GM12891 (cell line): ENCODE measurements around the gene CD74.
"Not testable (repeated sequence)": the region's sequence is repeated elsewhere in the genome, so short reads cannot be mapped to it uniquely, and the experiment has no call there.

ENCODE experiments used
- DNase-seq: peaks from one replicate; pipeline ENCODE4 v3.0.0; 2011; ENCODE audit warnings: low spot score; ENCODE audit not compliant: insufficient read length
- FAIRE-seq: peaks from 2 replicates; lab custom pipeline; 2011; peaks lifted over from hg19 to GRCh38; lab: Jason Lieb, UNC
- PAX5 ChIP-seq: IDR thresholded peaks from 2 replicates; pipeline ENCODE4 v1.6.1; 2011; ENCODE audit warnings: low read length, moderate library complexity, mild to moderate bottlenecking; ENCODE audit not compliant: insufficient read depth, severe bottlenecking
- POLR2A ChIP-seq: IDR thresholded peaks from 2 replicates; pipeline ENCODE4 v1.6.1; 2011; ENCODE audit warnings: low read depth, low read length, control low read depth
- POLR2AphosphoS5 ChIP-seq: IDR thresholded peaks from 2 replicates; pipeline ENCODE4 v1.6.1; 2011; ENCODE audit warnings: low read depth, low read length, control low read depth
- POU2F2 ChIP-seq: IDR thresholded peaks from 2 replicates; pipeline ENCODE4 v1.6.1; 2011; ENCODE audit warnings: low read depth, mild to moderate bottlenecking, control low read depth, low read length, moderate library complexity
- SPI1 ChIP-seq: IDR thresholded peaks from 2 replicates; pipeline ENCODE4 v1.6.1; 2011; ENCODE audit warnings: low read depth, low read length, control low read depth
- TAF1 ChIP-seq: IDR thresholded peaks from 2 replicates; pipeline ENCODE4 v1.6.1; 2011; ENCODE audit warnings: low read depth, low read length, control low read depth

CD74 gene

DNA sequence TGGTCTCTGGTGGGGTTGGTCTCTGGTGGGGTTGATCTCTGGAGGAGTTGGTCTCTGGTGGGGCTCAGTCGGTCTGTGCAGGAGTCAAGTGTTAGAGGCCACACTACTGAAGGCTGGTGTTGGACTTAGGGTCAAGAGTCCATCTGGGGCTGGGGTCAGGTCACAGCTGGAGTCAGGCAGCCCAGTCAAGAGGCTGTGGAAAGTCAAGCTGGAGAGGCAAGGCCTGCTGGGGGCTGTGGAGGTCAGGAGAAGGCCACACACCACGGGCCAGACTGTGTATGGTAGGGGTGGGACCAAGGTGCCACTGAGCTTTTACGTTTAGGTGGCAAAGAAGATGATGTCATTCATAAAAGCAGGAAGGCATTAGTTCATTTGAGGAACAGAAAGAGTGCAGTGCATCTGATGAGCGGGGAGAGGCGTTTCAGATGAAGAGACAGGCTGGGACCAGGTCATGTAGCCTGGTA is 16.7 kb upstream of the CD74 start:
- DNase-seq = peak; percentile 54
- no peak for TF ChIP-seq POU2F2
- TF ChIP-seq PAX5 = no peak
- TF ChIP-seq SPI1 = peak; percentile 86
- no peak for TF ChIP-seq POLR2AphosphoS5
- peak; percentile 72 for FAIRE-seq

DNA sequence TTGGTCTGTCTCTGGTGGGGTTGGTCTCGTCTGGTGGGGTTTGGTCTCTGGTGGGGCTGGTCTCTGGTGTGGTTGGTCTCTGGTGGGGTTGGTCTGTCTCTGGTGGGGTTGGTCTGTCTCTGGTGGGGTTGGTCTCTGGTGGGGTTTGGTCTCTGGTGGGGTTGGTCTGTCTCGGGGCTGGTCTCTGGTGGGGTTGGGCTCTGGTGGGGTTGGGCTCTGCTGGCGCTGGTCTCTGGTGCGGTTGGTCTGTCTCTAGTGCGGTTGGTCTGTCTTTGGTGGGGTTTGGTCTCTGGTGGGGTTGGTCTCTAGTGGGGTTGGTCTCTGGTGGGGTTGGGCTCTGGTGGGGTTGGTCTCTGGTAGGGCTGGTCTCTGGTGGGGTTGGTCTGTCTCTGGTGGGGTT is 16.3 kb upstream of the CD74 start:
- TF ChIP-seq POLR2AphosphoS5 (no peak), TAF1 (no peak), POU2F2 (no peak)
- FAIRE-seq (no peak), DNase-seq (no peak)

DNA sequence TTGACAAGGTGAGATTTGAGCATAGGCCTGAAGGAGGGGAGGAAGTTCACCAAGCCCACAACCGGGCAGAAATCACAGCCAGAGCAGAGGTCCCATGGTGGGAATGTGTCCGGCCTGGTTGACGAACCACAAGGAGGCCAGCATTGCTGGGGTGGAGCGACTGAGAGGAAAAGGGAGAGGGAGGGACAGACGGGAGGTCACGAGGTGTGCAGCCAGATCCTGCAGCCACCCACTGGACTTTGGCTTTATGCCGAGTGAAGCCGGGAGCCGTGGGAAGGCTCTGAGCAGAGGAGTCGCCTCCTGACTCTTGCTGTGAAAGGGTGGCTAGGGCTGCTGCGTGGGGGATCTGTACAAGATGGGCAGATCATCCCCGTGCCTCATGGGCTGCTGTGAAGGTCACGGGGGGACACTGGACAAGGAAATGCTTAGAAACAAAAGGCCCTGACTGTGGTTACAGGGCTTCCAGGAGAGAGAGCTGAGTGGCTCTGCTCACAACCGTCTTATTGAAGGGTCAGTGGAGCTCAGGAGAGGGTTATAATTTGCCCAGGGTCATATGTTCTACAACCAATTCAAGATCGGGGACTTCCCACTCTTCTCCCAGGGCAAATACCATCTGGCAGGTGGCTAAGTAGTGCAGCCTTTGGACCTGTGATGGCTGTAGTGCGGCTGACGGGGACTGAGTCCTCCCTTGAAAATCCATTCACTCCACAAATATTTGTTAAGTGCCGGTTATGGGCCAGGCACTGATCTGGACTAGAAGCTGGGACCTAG is 15.6 kb upstream of the CD74 start:
- TF ChIP-seq POU2F2 (no peak), SPI1 (no peak), POLR2AphosphoS5 (no peak), POLR2A (no peak), PAX5 (no peak), TAF1 (no peak)
- FAIRE-seq (no peak), DNase-seq (no peak)

DNA sequence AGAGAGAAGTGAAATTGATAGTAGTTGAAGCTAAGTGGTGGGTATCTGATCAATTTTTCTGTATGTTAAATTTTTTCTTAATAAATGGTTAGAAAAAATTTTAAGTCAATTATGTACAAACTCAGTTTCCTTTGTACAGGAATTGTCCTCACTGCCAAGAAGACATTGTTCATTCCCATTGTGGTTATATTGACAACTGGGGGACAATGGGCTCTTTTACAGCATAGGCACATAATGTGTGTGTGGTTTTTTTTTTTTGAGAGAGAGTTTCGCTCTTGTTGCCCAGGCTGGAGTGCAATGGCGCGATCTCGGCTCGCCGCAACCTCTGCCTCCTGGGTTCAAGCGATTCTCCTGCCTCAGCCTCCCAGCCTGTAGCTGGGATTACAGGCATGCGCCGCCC is 13.5 kb upstream of the CD74 start:
- DNase-seq, FAIRE-seq: not testable (repeated sequence)

DNA sequence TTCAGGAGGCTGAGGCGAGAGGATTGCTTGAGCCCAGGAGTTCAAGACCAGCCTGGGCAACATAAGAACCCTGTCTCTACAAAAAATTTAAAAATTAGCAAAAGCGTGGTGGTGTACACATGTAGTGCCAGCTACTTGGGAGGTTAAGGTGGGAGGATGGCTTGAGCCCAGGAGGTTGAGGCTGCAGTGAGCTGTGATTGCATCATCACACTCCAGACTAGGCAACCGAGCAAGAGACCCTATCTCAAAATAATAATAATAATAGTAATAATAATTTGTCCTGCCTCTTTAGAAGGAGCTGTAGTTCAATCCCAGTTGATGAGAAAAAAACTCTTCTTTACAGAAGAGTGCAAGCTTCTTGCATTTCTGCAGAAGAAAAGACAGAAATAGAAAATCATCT is 10.0 kb upstream of the CD74 start:
- FAIRE-seq = no peak
- DNase-seq = no peak
- TF ChIP-seq POLR2A = no peak
- no peak for TF ChIP-seq PAX5

DNA sequence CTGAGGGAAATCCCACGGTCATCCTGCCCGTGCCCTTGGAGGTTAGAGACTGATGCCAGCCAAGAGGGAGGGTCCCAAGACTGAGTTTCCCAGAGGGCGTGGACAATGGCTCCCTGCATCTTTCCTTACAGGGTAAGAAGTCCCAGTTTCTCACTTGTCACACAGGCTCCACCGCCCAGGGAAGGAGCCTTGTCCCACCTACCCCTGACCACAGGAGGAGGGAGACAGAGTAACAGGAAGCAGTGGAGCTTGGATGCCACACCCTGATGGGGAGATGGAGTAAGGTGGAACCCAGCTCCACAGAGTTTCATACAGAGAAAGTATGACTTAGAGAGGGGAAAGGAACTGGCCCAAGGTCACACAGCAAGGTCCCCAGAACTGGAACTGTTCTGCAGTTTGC is 9.4 kb upstream of the CD74 start:
- DNase-seq = no peak
- no peak for TF ChIP-seq POLR2AphosphoS5
- no peak for TF ChIP-seq PAX5
- TF ChIP-seq SPI1 = no peak
- TF ChIP-seq POLR2A = no peak
- TF ChIP-seq POU2F2 = no peak
- TF ChIP-seq TAF1 = no peak
- FAIRE-seq = peak; percentile 13

DNA sequence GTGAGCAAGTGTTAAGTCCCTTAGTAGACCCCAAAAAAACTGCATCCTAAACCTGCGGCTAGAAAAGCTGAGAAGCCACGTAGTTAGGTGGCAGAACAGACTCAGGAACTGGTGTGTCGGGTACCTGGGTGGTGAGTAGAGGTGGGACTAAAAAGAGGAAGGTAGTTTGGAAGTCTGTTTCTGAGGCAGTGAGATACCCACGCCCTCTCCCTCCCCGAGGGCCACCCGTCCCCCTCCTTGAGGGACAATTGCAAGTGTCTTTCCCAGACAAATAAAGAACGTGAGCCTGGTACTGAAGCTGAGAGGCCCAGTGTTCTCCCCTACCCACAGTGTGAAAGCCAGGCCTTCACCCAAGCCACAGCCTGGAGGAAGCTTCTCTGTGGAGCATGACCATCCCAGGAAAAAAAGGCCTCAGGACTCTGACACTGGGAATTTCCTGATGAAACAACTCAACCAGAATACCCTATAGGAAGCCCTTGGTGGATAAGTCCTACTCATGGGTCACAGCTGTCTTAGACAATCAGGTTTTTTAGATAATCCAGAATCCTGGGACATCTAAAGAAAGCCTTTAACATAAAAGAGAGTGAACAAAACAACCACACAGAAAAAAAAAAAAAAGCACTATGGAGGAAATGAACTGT is 7.0 kb upstream of the CD74 start:
- peak; percentile 99 for FAIRE-seq
- no peak for DNase-seq
- TF ChIP-seq POU2F2 (no peak), SPI1 (peak; percentile 50)

DNA sequence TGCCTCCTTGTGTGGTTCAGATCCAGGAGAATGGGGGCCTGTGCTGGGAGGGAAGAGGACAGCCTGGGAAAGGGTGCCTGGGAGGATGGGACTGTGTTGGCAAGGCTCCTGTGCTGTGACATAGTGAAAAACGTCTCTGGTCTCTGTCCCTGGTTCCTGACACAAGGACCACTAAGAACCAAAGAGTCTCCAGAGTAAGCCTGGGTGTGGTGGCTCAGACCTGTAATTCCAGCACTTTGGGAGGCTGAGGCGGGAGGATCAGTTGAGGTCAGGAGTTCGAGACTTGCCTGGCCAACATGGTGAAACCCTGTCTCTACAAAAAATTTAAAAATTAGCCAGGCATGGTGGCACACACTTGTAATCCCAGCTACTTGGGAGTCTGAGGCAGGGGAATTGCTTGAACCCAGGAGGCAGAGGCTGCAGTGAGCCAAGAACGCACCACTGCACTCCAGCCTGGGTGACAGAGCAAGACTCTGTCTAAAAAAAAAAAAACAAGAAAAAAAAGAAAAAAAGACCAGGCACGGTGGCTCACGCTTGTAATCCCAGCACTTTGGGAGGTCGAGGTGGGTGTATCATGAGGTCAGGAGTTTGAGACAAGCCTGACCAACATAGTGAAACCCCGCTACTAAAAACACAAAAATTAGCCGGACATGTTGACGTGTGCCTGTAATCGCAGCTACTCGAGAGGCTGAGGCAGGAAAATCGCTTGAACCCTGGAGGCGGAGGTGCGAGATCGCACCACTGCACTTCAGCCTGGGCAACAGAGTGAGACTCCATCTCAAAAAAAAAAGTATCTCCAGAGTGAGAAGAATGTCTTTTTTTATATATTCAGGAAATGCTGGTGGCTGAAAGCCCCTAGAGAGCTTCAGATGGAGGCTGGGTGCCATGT is 1.4 kb upstream of the CD74 start:
- DNase-seq = not testable (repeated sequence)
- FAIRE-seq = peak; percentile 43

DNA sequence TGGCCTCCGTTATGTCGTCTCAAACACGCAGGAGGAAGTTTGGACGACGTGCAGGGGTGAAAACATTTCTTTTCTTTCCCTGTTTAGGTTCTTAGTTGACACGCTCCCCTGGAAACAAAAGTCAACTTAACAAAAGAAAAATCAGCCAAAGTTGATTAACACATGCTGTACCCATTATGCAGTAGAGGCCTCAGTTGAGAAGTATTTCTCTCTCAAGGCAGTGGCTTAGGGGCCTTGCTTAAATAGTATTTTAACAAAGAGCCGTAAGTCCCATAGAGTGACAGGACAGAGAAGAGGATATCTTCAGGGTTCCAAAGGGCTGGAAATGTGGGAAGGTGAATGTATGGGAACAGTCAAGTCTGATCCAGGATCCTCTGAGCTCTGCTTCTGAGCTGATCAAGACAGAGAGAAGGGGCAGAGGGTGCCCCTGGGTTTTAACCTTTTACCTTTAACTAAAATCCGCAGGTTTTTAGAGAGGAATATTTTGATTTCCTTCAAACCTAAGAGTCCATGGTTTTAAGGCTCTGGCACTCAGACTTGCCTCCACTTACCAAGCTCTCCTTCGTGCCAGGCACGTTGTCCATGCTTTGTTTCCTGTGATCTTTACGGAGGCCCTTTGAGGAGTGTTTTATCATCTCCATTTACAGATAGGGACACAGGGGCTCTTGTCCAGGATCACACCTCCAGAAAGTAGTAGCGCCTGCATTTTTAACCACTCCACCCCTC is 629 bp upstream of the CD74 start:
- peak; percentile 56 for FAIRE-seq
- TF ChIP-seq POU2F2 (no peak), POLR2AphosphoS5 (0 out of 2 replicates have a peak, but pooled peaks have one; percentile 39)
- no peak for DNase-seq

DNA sequence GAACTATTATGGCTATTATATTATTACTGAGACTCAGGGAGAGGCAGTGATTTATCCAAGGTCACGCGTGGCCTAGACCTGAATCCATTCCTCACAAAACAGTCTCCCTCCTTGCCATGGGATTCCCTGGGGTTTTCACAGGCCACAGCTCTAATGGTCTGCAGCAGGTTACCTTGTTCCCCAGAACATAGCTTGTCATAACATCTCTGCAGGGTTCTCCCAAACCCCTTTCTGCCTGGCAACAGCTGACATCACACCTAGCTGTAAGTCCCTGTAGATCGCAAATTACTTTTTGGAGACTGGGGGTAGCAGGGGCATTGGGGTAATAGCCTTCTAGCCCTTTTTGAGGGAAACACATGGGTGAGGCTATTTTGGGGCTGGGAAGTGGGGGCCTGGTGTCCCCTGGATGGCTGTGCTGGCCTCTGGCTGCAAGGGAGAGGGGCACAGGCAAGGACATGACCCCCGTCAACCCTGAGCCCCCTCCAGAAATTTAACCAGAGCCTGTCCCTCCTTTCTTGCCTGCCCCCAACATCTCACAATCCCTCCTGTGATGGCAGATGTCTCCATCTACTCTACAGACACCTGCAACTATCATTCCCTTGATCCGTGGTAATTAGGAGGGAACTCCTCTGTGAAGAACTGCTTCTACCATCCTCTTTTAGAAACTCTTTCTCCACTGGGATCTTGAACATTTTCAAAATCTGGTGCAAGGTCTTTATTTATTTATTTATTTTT is 1.3 kb downstream of the CD74 start:
- FAIRE-seq (peak; percentile 92), DNase-seq (no peak)
- TF ChIP-seq POLR2AphosphoS5 = peak; percentile 90
- peak; percentile 94 for TF ChIP-seq POLR2A
- TF ChIP-seq TAF1 = peak; percentile 60; the same call in 1 of the 2 replicates
- TF ChIP-seq SPI1 = no peak
- TF ChIP-seq POU2F2 = peak; percentile 91
- no peak for TF ChIP-seq PAX5
